ENCODE measurements around the gene CDH10. TPM values are rescaled to one million over a fixed set of nuclear protein-coding genes. Genes with fewer than 3 reads are reported as not detected.

The CDH10 gene
- 1.2 and 1.7 TPM in 2 replicates for total RNA-seq (2014; rRNA removed; shearing (Covaris generic))

DNA sequence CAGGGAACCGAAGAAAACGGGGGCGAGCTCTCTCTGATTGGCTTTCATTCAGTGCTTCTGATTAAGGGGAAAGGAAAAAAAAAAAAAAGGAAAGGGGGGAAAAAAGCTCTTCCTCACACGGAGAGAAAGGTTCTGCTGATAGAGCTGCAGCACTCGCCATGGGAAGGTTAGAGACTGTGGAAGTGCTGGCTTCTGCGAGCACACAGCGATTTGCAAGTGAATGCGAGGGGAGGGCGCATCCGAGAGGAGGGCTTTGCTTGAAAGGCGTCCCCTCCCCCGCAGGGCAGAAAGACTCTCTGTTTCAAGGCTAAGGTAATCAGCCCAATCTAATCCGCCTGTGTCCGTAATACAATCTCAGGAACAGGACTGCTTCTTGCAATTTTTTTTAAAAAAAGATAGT is at the start of gene CDH10:
Gene CDH10, minus strand, starts transcription at position 218 of the 400 bp plus-strand sequence. CDS start 51,488 bp downstream, outside the sequence.

Small RNAs within 50 kb of the gene (small RNA-seq; reads per million reads assigned to genes)
- gene AC091885.1 = not detected
- not detected for gene RF00017
